Left renal pelvis (tissue), 4 donors: ENCODE results near the gene CCDC9B. TPM values are rescaled to one million over a fixed set of nuclear protein-coding genes. Genes with fewer than 3 reads are reported as not detected.

Experiments used
- DNase-seq, 4 donors: peaks; one replicate each; pipeline ENCODE4 v3.0.0-alpha.2; 2013; ENCODE audit warnings: low read depth in 4 of 4, low spot score in 3 of 4
- polyA plus RNA-seq, 4 donors: library from polyadenylated mRNA; unstranded; fragments of 120-200 nt; gene quantifications; one replicate each; pipeline ENCODE4 v1.2.1, GENCODE V29; 2013; ENCODE audit not compliant: insufficient read length in 4 of 4

The CCDC9B gene
- polyA plus RNA-seq, 4 donors, result 2.0 to 13.8 (median 4.9) TPM

DNA sequence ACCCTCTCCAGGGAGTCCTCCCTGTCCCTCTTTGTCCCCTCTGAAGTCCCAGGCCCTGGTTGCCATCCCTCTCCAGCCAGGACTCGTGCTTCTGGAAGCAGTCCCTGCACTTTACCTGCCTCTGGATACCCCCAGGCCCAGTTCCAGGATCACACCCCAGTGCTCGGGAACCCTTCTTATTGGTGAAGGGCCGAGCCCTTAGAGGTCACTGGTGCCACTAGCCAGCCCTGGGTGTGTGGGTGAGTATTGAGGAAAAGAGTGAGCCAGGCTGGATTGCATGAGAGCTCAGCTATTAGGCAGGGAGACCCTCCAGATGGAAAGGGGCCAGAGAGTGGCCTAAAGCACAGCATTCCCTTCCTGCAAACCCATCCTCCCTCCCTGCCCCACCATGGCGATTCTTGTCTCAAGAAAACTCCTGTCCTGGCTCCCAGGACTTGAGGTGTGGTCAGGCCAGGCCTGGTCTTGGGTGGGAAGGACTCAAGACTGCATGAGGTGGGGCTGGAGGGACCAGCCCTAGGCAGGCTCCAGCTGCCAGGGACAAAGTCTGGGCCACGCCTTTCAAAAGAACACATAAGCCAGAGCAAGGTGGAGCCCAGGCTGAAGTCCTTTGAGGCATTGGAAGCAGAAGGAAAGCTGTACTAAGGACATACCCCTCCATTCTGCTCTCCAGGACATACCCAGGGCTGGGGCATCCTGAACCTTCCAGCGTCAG is 5.3 kb upstream of the CCDC9B start:
- DNase-seq, result no peak

DNA sequence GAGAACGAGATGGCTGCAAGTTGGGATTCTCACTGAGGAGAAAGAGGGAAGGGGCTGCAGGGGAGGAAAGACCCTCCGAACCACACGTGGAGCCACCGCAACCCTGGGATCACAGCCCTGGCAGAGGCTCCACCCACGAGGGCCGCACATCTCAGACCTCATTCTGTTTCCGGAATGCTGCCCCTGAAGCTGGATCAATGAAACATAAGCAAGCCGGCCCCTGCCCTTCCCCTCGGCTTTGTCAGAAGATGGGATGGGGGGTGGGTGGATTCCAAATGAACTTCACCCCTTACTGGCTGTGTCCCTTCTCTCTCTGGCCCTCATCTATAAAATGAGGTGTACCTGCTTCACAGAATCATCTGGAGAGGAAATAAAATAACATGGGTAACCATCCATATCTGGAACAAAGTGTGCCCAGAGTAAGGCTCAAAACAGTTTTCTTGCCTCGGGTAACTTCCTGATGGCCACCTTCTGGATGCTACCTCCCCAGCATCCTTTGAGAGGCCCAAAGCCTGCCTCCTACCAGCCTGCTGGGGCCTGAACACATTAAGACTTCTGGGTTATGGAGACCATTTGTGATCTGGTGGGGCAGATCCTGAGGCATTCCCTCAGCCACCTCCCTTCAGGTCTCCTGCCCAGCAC is 4.6 kb upstream of the CCDC9B start:
- no peak for DNase-seq

GRCh38 chr15:40344631-40345120 is 3.9 kb upstream of the CCDC9B start:
- DNase-seq, result no peak

DNA sequence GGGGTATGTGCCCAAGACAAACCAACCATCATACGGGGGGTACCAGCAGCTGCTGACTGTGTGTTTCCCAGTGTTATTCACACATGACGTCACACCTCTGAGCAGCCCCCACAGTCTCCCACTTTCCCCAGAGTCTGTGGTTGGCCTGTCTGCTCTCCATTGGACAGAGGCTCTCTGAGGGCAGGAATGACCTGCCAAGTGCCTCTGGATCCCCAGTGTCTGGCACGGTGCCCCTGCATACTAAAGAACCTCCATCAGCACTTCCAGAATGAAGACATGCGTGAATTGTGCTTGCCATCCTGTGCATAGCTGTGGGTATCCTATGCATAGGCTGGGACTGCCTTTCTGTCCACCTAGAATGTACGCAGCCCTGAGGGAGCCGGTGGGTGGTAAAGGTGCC is 3.5 kb upstream of the CCDC9B start:
- no peak for DNase-seq

- DNase-seq, result no peak
Measured at GRCh38 chr15:40343512-40343911, 2.8 kb upstream of the CCDC9B start.

DNA sequence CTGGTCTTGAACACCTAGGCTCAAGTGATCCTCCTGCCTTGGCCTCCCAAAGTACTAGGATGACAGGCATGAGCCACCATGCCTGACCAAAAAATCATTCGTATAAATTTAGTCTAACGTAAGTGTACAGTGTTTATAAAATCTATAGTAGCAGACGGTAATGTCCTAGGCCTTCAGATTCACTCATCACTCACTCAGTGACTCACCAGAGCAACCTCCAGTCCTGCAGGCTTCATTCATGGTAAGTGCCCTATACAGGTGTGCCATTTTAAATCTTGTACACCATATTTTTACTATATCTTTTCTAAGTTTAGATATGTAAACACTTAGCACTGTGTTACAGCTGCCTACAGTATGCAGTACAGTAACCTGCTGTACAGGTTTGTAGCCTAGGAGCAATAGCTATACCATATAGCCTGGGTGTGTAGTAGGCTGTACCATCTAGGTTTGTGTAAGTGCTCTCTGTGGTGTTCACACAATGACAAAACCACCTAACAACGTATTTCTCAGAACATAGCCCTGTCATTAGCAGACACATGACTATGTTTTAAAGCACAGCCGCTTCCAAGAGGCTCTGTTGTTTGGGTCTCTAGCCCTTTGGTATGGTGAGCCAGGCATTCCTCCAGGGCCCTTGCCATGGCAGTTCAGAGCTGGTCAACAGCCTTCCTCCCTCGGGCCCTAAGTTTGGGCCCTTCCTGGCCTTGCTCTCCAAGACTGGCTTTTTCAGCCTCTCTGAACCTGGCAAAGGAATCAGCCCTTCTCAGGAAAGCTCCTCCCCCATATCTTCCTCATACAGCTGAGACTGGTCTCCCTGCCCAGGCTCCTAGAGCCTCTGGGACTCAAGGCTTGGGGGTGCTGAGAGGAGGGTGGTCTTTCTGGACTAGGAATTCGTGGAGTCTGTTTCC is 1.9 kb upstream of the CCDC9B start:
- no peak for DNase-seq

DNA sequence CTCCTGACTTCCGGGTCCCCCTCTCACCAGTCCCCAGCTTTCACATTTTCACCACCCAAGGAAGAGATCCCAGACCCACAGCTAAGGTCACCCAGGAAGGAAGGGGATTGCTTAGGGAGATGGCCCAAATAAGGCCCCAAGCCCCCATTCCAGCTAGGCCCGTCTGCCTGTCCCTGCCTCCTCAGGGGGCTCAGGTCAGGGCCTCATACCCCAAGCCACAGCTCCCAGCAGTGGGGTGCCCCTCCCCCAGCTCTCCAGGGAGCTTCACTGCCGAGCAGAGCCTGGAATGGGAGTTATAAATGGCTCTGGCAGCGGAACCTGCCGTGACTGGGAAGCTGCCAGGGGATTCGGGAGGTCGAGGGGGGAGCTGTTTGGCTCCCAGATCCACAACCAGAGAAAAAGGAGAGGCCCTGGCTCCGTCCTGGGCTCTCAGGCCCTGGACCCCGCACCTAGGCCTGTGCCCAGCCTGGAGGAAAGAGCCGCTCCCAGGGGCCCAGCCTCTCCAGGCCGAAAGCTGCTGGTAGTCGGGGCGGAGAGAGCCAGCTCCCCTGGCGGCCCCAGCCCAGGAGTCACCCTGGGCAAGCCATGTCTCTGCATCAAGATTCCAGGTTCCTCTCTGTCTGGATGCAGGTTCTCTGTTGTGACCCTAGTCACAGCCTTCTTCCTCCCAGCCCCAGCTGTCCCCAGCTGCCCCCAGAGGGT is 550 bp downstream of the CCDC9B start:
- no peak for DNase-seq

GRCh38 chr15:40339621-40339945 is 1.2 kb downstream of the CCDC9B start:
- DNase-seq, result no peak

GRCh38 chr15:40338921-40339620 is 1.7 kb downstream of the CCDC9B start:
- no peak for DNase-seq

DNA sequence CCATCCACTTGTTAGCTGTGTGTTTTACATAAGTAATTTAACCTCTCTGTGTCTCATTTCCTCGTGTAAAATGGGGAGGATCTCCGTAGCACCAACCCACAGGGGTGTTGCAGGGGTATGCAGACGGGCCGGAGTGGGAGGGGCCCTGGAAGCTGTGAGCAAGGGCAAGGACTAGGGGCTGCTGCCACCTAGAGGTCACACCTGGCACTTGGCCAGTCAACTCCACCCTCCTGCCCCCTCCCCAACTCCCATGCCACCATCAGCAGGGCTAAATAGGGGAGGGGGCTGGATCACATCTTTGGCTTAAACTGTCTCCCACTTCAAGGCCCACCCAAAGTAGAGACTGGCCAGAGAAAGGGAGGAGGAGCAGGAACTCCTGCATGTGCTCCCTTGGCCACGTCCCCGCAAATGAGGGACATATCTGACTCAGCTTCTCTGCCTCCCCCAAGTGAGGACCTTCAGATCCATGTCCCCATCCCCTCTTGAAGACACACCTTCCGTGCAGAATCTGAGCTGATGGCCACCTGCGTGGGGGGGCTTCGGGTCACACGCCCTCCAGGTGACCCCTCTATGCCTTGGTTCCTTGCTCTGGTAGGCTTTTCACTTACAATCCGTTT is 2.6 kb downstream of the CCDC9B start:
- no peak for DNase-seq

GRCh38 chr15:40337597-40337996 is 3.1 kb downstream of the CCDC9B start:
- DNase-seq, result no peak

GRCh38 chr15:40336744-40337122 is 4.0 kb downstream of the CCDC9B start:
- DNase-seq, result no peak

DNA sequence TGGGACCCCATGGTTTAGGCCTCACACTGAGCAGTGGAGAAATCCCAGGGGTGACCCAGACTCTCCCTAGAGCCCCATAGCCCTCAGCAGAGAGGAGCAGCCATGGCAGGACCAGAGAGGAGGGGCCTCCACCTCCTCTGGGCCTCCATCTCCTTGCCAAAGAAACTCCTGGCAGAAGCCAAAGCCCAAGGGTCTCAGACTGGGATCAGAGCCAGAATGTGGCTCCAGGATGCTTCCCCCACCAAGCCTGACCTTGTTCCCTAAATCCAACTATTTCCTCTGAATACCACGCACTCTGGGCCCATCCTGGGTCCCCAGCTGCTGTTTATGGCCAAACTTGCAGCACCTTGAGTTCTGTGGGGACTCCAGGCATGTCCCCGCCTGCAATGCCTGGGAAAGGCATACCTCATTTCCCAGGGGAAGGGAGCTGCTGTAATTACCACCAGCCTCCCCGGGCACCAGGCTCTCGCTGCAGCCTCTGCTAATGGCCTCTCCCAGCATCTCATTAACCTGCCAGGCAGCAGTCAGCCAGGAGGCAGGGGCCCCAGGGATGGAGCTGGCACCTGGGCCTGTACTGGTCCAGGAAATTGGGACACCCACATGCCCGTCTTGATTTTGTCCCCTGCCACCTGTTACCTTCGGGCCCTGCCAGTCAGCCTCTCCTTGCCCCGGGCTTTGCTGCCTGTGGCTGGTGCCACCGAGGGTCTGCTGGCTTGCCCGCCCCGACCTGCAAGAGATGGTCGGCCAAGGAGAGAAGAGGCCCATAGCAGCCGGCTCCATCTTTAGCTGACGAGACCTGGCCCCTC is 4.6 kb downstream of the CCDC9B start:
- DNase-seq, result no peak

GRCh38 chr15:40334941-40335795 is 5.6 kb downstream of the CCDC9B start:
- no peak for DNase-seq

- no peak for DNase-seq
Measured at GRCh38 chr15:40334541-40334940, 6.2 kb downstream of the CCDC9B start.

DNA sequence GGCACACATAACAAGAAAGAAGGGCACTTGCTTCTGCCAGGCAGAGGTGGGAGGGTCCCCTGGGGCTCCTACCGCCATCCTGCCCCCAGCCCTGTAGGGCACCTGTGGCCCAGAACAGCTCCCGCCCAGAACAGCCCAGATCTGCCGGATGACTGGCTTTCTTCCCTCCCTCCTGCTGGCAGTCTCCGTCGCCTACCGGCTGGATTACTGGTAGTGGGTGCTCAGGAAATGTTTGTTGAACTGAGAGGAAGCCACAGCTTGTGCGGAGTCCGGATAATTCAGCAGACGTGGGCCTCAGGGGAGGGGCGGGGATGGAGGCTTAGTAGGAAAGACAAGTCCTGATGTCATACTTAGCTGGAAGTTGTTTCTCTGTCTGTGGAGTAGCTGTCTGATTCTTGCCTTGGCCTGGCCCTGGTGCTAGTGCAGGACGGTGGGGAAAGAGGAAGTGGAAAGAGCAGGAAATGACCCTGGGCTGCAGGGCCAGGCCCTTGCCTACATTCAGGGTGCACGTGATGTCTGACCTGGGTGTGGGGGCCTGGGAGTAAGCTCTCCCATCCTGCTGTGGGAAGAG is 6.7 kb downstream of the CCDC9B start:
- no peak for DNase-seq

DNA sequence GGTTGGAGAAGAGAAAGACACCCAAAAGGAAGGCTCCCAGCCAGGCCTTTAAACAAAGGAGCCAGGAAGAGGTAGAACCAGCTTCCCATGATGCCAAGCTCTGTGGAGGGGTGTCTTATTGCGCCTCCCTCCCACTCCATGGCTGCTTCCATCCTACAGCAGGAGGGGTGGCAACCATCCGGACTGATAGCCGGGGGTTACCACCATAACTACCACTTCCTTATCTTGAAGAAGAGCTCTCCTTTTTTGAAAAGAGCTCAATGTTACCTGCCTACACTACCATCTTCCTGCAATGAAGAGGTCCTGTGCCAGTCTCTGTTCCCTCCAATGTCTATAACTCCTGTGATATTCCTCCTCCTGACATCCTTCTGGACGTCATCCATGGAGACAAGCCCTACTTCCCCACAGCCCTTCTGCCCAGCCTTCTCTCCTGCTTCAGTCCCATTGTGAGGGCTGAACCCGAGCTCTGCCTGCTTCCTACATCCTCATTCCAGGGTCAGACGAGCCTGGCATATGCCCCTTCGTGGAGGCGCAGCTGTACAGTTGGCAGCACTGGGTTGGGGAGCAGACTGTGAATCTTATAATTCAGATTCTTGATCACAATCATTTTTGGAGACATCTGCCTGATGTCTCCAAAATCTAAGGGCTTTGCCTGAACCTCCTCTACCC is 8.5 kb downstream of the CCDC9B start:
- no peak for DNase-seq
